ENCODE data around the gene CELF2.

CELF2 gene

GRCh38 chr10:11274452-11274851, 256.8 kb downstream of the CELF2 start:
- no peak for DNase-seq (ENCODE audit: low spot score)

- DNase-seq (ENCODE audit: low spot score): no peak
Observed at GRCh38 chr10:11275651-11276050, 258.0 kb downstream of the CELF2 start.

- no peak for DNase-seq (ENCODE audit: low spot score)
Observed at GRCh38 chr10:11276449-11276990, 258.8 kb downstream of the CELF2 start.

GRCh38 chr10:11279314-11279713, 261.6 kb downstream of the CELF2 start:
- no peak for DNase-seq (ENCODE audit: low spot score)

GRCh38 chr10:11280187-11280932, 262.7 kb downstream of the CELF2 start:
- no peak for DNase-seq (ENCODE audit: low spot score)

- no peak for DNase-seq (ENCODE audit: low spot score)
Observed at GRCh38 chr10:11282156-11282555, 264.5 kb downstream of the CELF2 start.

- no peak for DNase-seq (ENCODE audit: low spot score)
Observed at GRCh38 chr10:11282661-11283060, 265.0 kb downstream of the CELF2 start.

- no peak for DNase-seq (ENCODE audit: low spot score)
Observed at GRCh38 chr10:11284291-11285085, 266.8 kb downstream of the CELF2 start.

- no peak for DNase-seq (ENCODE audit: low spot score)
Observed at GRCh38 chr10:11285171-11285570, 267.5 kb downstream of the CELF2 start.

GRCh38 chr10:11286261-11286852, 268.7 kb downstream of the CELF2 start:
- DNase-seq (ENCODE audit: low spot score): no peak

GRCh38 chr10:11288302-11288701, 270.6 kb downstream of the CELF2 start:
- DNase-seq (ENCODE audit: low spot score): no peak

GRCh38 chr10:11290156-11290890, 272.7 kb downstream of the CELF2 start:
- DNase-seq (ENCODE audit: low spot score): no peak

- no peak for DNase-seq (ENCODE audit: low spot score)
Observed at GRCh38 chr10:11292576-11293302, 275.1 kb downstream of the CELF2 start.

- no peak for DNase-seq (ENCODE audit: low spot score)
Observed at GRCh38 chr10:11293332-11293731, 275.7 kb downstream of the CELF2 start.

- no peak for DNase-seq (ENCODE audit: low spot score)
Observed at GRCh38 chr10:11294831-11295450, 277.3 kb downstream of the CELF2 start.

- no peak for DNase-seq (ENCODE audit: low spot score)
Observed at GRCh38 chr10:11295492-11295891, 277.8 kb downstream of the CELF2 start.

GRCh38 chr10:11297136-11297535, 279.5 kb downstream of the CELF2 start:
- no peak for DNase-seq (ENCODE audit: low spot score)

GRCh38 chr10:11298116-11298515, 280.4 kb downstream of the CELF2 start:
- no peak for DNase-seq (ENCODE audit: low spot score)

GRCh38 chr10:11299125-11299524, 281.5 kb downstream of the CELF2 start:
- no peak for DNase-seq (ENCODE audit: low spot score)

- DNase-seq (ENCODE audit: low spot score): no peak
Observed at GRCh38 chr10:11300026-11300425, 282.4 kb downstream of the CELF2 start.

- DNase-seq (ENCODE audit: low spot score): no peak
Observed at GRCh38 chr10:11300563-11300962, 282.9 kb downstream of the CELF2 start.

All from germinal center (tissue), 1 donor.